ENCODE results near the gene ASTN2. TPM values are rescaled to one million over a fixed set of nuclear protein-coding genes. Genes with fewer than 3 reads are reported as not detected.
A peak's percentile ranks its signal among the peaks of the same experiment; 100 is the strongest.
"Not testable (repeated sequence)": the region's sequence is repeated elsewhere in the genome, so short reads cannot be mapped to it uniquely, and the experiment has no call there.

The ASTN2 gene
- total RNA-seq, 1 donor from 2014 or later, result 13.6 TPM

GRCh38 chr9:116693233-116693731 lies 721.6 kb downstream of the ASTN2 start:
- Mint-ChIP-seq H3K4me1 (ENCODE audit: low read depth, unreplicated experiment) (peaks cover 50% of the 10 kb centered on the region), H3K9me3 (ENCODE audit: unreplicated experiment) (no peaks in the 10 kb centered on the region), H3K36me3 (ENCODE audit: low read depth, unreplicated experiment) (peaks cover 10% of the 10 kb centered on the region), H3K4me3 (ENCODE audit: unreplicated experiment) (no peak overlapping the region), H3K27ac (ENCODE audit: unreplicated experiment) (peak overlapping the region; percentile 42), H3K27me3 (ENCODE audit: low read depth, unreplicated experiment) (no peaks in the 10 kb centered on the region)
- peak; percentile 30 for DNase-seq (ENCODE audit: low read depth)
- no peak for FAIRE-seq
- peaks cover 63% of the 10 kb centered on the region for H4K20me1 ChIP-seq (ENCODE audit: insufficient read depth, low read length)
- H3K27me3 ChIP-seq (ENCODE audit: insufficient read depth, low read length), result no peaks in the 10 kb centered on the region
- H3K9me3 ChIP-seq (ENCODE audit: insufficient read depth, low read depth, low read length), result no peaks in the 10 kb centered on the region
- TF ChIP-seq EZH2 (IDR thresholded peaks at IDR 0.05; ENCODE audit: insufficient read depth, low read length), result no peak
- TF ChIP-seq CTCF (IDR thresholded peaks at IDR 0.05; ENCODE audit: insufficient read depth, low read depth, low read length), result no peak
- H3K4me1 ChIP-seq (ENCODE audit: insufficient read depth, low read length), result peaks cover 41% of the 10 kb centered on the region
- no peak overlapping the region for H3K4me3 ChIP-seq (ENCODE audit: insufficient read depth, low read depth, low read length)
- peaks cover 6% of the 10 kb centered on the region for H3K36me3 ChIP-seq (ENCODE audit: insufficient read depth, low read length)
- peak overlapping the region; percentile 2 for H3K9ac ChIP-seq (ENCODE audit: low read length)
- H2AFZ ChIP-seq (ENCODE audit: low read depth, low read length), result no peak overlapping the region
- peak overlapping the region; percentile 12 for H3K4me2 ChIP-seq (ENCODE audit: low read length)
- peaks cover 84% of the 10 kb centered on the region for H3K79me2 ChIP-seq (ENCODE audit: insufficient read depth, low read length)
- peak overlapping the region; percentile 53 for H3K27ac ChIP-seq (ENCODE audit: low read depth, low read length)

- FAIRE-seq (no peak), DNase-seq (ENCODE audit: low read depth) (no peak)
- H3K4me1 Mint-ChIP-seq (ENCODE audit: low read depth, unreplicated experiment), result peaks cover 56% of the 10 kb centered on the region
- Histone ChIP-seq H3K4me3 (ENCODE audit: insufficient read depth, low read depth, low read length) (no peak overlapping the region), H3K4me1 (ENCODE audit: insufficient read depth, low read length) (peaks cover 40% of the 10 kb centered on the region), H3K79me2 (ENCODE audit: insufficient read depth, low read length) (peaks cover 88% of the 10 kb centered on the region), H3K27me3 (ENCODE audit: insufficient read depth, low read length) (no peaks in the 10 kb centered on the region), H2AFZ (ENCODE audit: low read depth, low read length) (no peak overlapping the region), H3K9ac (ENCODE audit: low read length) (peak overlapping the region; percentile 19), H3K4me2 (ENCODE audit: low read length) (peak overlapping the region; percentile 13), H4K20me1 (ENCODE audit: insufficient read depth, low read length) (peaks cover 63% of the 10 kb centered on the region), H3K27ac (ENCODE audit: low read depth, low read length) (peak overlapping the region; percentile 53), H3K9me3 (ENCODE audit: insufficient read depth, low read depth, low read length) (no peaks in the 10 kb centered on the region), H3K36me3 (ENCODE audit: insufficient read depth, low read length) (no peaks in the 10 kb centered on the region)
- H3K27ac Mint-ChIP-seq (ENCODE audit: unreplicated experiment), result no peak overlapping the region
- peaks cover 3% of the 10 kb centered on the region for H3K36me3 Mint-ChIP-seq (ENCODE audit: low read depth, unreplicated experiment)
- H3K4me3 Mint-ChIP-seq (ENCODE audit: unreplicated experiment), result no peak overlapping the region
- TF ChIP-seq CTCF (IDR thresholded peaks at IDR 0.05; ENCODE audit: insufficient read depth, low read depth, low read length) (no peak), EZH2 (IDR thresholded peaks at IDR 0.05; ENCODE audit: insufficient read depth, low read length) (no peak)
- no peaks in the 10 kb centered on the region for H3K27me3 Mint-ChIP-seq (ENCODE audit: low read depth, unreplicated experiment)
- no peaks in the 10 kb centered on the region for H3K9me3 Mint-ChIP-seq (ENCODE audit: unreplicated experiment)
Measured at GRCh38 chr9:116692616-116693015, 722.2 kb downstream of the ASTN2 start.

GRCh38 chr9:116691607-116692006 lies 723.2 kb downstream of the ASTN2 start:
- Histone ChIP-seq H3K4me1 (ENCODE audit: insufficient read depth, low read length) (peaks cover 36% of the 10 kb centered on the region), H3K36me3 (ENCODE audit: insufficient read depth, low read length) (no peaks in the 10 kb centered on the region), H3K9ac (ENCODE audit: low read length) (no peak overlapping the region), H3K27me3 (ENCODE audit: insufficient read depth, low read length) (no peaks in the 10 kb centered on the region), H2AFZ (ENCODE audit: low read depth, low read length) (no peak overlapping the region), H3K79me2 (ENCODE audit: insufficient read depth, low read length) (peaks cover 95% of the 10 kb centered on the region), H3K27ac (ENCODE audit: low read depth, low read length) (no peak overlapping the region), H3K9me3 (ENCODE audit: insufficient read depth, low read depth, low read length) (no peaks in the 10 kb centered on the region), H4K20me1 (ENCODE audit: insufficient read depth, low read length) (peaks cover 58% of the 10 kb centered on the region), H3K4me2 (ENCODE audit: low read length) (no peak overlapping the region), H3K4me3 (ENCODE audit: insufficient read depth, low read depth, low read length) (no peak overlapping the region)
- FAIRE-seq (no peak), DNase-seq (ENCODE audit: low read depth) (no peak)
- Mint-ChIP-seq H3K27ac (ENCODE audit: unreplicated experiment) (no peak overlapping the region), H3K36me3 (ENCODE audit: low read depth, unreplicated experiment) (no peaks in the 10 kb centered on the region), H3K9me3 (ENCODE audit: unreplicated experiment) (no peaks in the 10 kb centered on the region), H3K4me3 (ENCODE audit: unreplicated experiment) (no peak overlapping the region), H3K4me1 (ENCODE audit: low read depth, unreplicated experiment) (peaks cover 50% of the 10 kb centered on the region), H3K27me3 (ENCODE audit: low read depth, unreplicated experiment) (no peaks in the 10 kb centered on the region)
- TF ChIP-seq CTCF (IDR thresholded peaks at IDR 0.05; ENCODE audit: insufficient read depth, low read depth, low read length) (no peak), EZH2 (IDR thresholded peaks at IDR 0.05; ENCODE audit: insufficient read depth, low read length) (no peak)

- not testable (repeated sequence) for H3K36me3 Mint-ChIP-seq (ENCODE audit: low read depth, unreplicated experiment)
Measured at GRCh38 chr9:116690805-116691204, 724.1 kb downstream of the ASTN2 start.

More at GRCh38 chr9:116690805-116691204, 724.1 kb downstream of the ASTN2 start:
- peaks cover 58% of the 10 kb centered on the region for H3K4me1 Mint-ChIP-seq (ENCODE audit: low read depth, unreplicated experiment)
- H3K9me3 ChIP-seq (ENCODE audit: insufficient read depth, low read depth, low read length); H3K27ac ChIP-seq (ENCODE audit: low read depth, low read length); H3K27me3 Mint-ChIP-seq (ENCODE audit: low read depth, unreplicated experiment); H3K27ac Mint-ChIP-seq (ENCODE audit: unreplicated experiment); DNase-seq (ENCODE audit: low read depth); H3K4me3 Mint-ChIP-seq (ENCODE audit: unreplicated experiment); H3K9ac ChIP-seq (ENCODE audit: low read length); H3K27me3 ChIP-seq (ENCODE audit: insufficient read depth, low read length); H3K9me3 Mint-ChIP-seq (ENCODE audit: unreplicated experiment); H3K36me3 ChIP-seq (ENCODE audit: insufficient read depth, low read length); FAIRE-seq; H3K4me3 ChIP-seq (ENCODE audit: insufficient read depth, low read depth, low read length); H2AFZ ChIP-seq (ENCODE audit: low read depth, low read length); H3K4me2 ChIP-seq (ENCODE audit: low read length): not testable (repeated sequence)
- peaks cover 58% of the 10 kb centered on the region for H4K20me1 ChIP-seq (ENCODE audit: insufficient read depth, low read length)
- peaks cover 93% of the 10 kb centered on the region for H3K79me2 ChIP-seq (ENCODE audit: insufficient read depth, low read length)
- H3K4me1 ChIP-seq (ENCODE audit: insufficient read depth, low read length), result peaks cover 42% of the 10 kb centered on the region
